GM23338 (cell line): ENCODE results near the gene FMN1. TPM values are rescaled to one million over a fixed set of nuclear protein-coding genes. Genes with fewer than 3 reads are reported as not detected.

Source experiments
- ATAC-seq: fragments of 200-7000 bp; cut with Tn5 transposase; 3 replicates; pipeline ENCODE4 v1.9.1; 2020
- DNase-seq: peaks from one replicate; pipeline ENCODE4 v3.0.0-alpha.2; 2015; ENCODE audit warnings: low spot score
- H2AFZ ChIP-seq: fragments of 200-600 bp; sonication (generic); 2 replicates; pipeline ENCODE4 v1.8.0; 2016; ENCODE audit warnings: antibody characterized with exemption, mild to moderate bottlenecking, moderate library complexity
- H3F3A ChIP-seq: fragments of 200-600 bp; sonication (generic); replicated peaks from 2 replicates; pipeline ENCODE4 v1.8.0; 2017; ENCODE audit warnings: antibody characterized with exemption, mixed run types, low read depth
- H3K27ac ChIP-seq: fragments of 200-600 bp; sonication (generic); 2 replicates; pipeline ENCODE4 v1.6.1; 2016; ENCODE audit warnings: low read depth
- H3K27me3 ChIP-seq: fragments of 200-600 bp; sonication (generic); 2 replicates; pipeline ENCODE4 v1.8.0; 2016; ENCODE audit warnings: mild to moderate bottlenecking, mixed run types, moderate library complexity; ENCODE audit not compliant: insufficient read depth
- H3K36me3 ChIP-seq: fragments of 200-600 bp; sonication (generic); 2 replicates; pipeline ENCODE4 v1.8.0; 2016; ENCODE audit warnings: mild to moderate bottlenecking; ENCODE audit not compliant: insufficient read depth
- H3K4me1 ChIP-seq: fragments of 200-600 bp; sonication (generic); 2 replicates; pipeline ENCODE4 v1.8.0; 2016; ENCODE audit warnings: mild to moderate bottlenecking, moderate library complexity; ENCODE audit not compliant: insufficient read depth
- H3K4me2 ChIP-seq: fragments of 200-600 bp; sonication (generic); 2 replicates; pipeline ENCODE4 v1.7.1; 2017; ENCODE audit warnings: mixed run types
- H3K4me3 ChIP-seq: fragments of 200-600 bp; sonication (generic); 2 replicates; pipeline ENCODE4 v1.6.1; 2016; ENCODE audit warnings: mixed run types
- H3K79me2 ChIP-seq: fragments of 200-600 bp; sonication (generic); replicated peaks from 2 replicates; pipeline ENCODE4 v1.8.0; 2017; ENCODE audit warnings: mild to moderate bottlenecking; ENCODE audit not compliant: insufficient read depth
- H3K9me2 ChIP-seq: fragments of 200-600 bp; sonication (generic); 2 replicates; pipeline ENCODE4 v1.8.0; 2017; ENCODE audit not compliant: insufficient read depth
- H4K20me1 ChIP-seq: fragments of 200-600 bp; sonication (generic); replicated peaks from 2 replicates; pipeline ENCODE4 v1.8.0; 2017; ENCODE audit warnings: mild to moderate bottlenecking; ENCODE audit not compliant: insufficient read depth
- H3K27ac Mint-ChIP-seq: 2 replicates; pipeline ENCODE4 v1.8.0; 2020; ENCODE audit warnings: inconsistent platforms, mild to moderate bottlenecking, moderate library complexity, mixed read lengths
- H3K27me3 Mint-ChIP-seq: 3 replicates; pipeline ENCODE4 v1.8.0; 2022; ENCODE audit warnings: low read depth, mild to moderate bottlenecking, moderate library complexity, mixed read lengths, inconsistent platforms; ENCODE audit not compliant: insufficient read depth, poor library complexity
- H3K36me3 Mint-ChIP-seq: 3 replicates; pipeline ENCODE4 v1.8.0; 2021; ENCODE audit warnings: low read depth, mild to moderate bottlenecking, inconsistent platforms, moderate library complexity, mixed read lengths
- H3K4me1 Mint-ChIP-seq: 3 replicates; pipeline ENCODE4 v1.8.0; 2020; ENCODE audit warnings: mild to moderate bottlenecking, inconsistent platforms, mixed read lengths
- H3K4me3 Mint-ChIP-seq: 3 replicates; pipeline ENCODE4 v1.8.0; 2021; ENCODE audit warnings: moderate library complexity, mild to moderate bottlenecking, inconsistent platforms, mixed read lengths
- H3K9me3 Mint-ChIP-seq: 3 replicates; pipeline ENCODE4 v1.8.0; 2020; ENCODE audit warnings: moderate library complexity, mild to moderate bottlenecking, inconsistent platforms, mixed read lengths
- CREB1 ChIP-seq: fragments of 250-450 bp; sonication (Bioruptor Pico); IDR thresholded peaks from 2 replicates; pipeline ENCODE4 v1.5.0; 2020; ENCODE audit warnings: low read depth, mild to moderate bottlenecking, moderate library complexity
- CTCF ChIP-seq, 2 experiments: fragments of 200-600 bp in 1 of 2; sonication (generic) in 1 of 2; conservative IDR thresholded peaks; 2 replicates each; pipeline versions ENCODE4 v1.5.1 to v1.6.1; 2016 to 2017; ENCODE audit warnings: antibody characterized with exemption in 2 of 2, low read depth in 2 of 2, mild to moderate bottlenecking in 2 of 2, moderate library complexity in 1 of 2
- ETS1 ChIP-seq: IDR thresholded peaks from 2 replicates; pipeline ENCODE4 v1.6.1; 2016; ENCODE audit warnings: antibody characterized with exemption
- EZH2 ChIP-seq: fragments of 200-600 bp; sonication (generic); IDR thresholded peaks from one replicate; pipeline ENCODE4 v1.8.0; 2017; ENCODE audit warnings: antibody characterized with exemption, mild to moderate bottlenecking, low read depth; ENCODE audit not compliant: unreplicated experiment
- EZH2phosphoT487 ChIP-seq: fragments of 200-600 bp; sonication (generic); IDR thresholded peaks from one replicate; pipeline ENCODE4 v1.8.1; 2018; ENCODE audit warnings: antibody characterized with exemption; ENCODE audit not compliant: unreplicated experiment
- JUNB ChIP-seq: IDR thresholded peaks from one replicate; pipeline ENCODE4 v1.6.1; 2016; ENCODE audit warnings: antibody characterized with exemption; ENCODE audit not compliant: unreplicated experiment
- NANOG ChIP-seq: IDR thresholded peaks from 2 replicates; pipeline ENCODE4 v1.6.1; 2016; ENCODE audit warnings: antibody characterized with exemption, borderline replicate concordance
- POLR2AphosphoS5 ChIP-seq: IDR thresholded peaks from 2 replicates; pipeline ENCODE4 v1.6.1; 2016; ENCODE audit warnings: antibody characterized with exemption, low read depth
- REST ChIP-seq: IDR thresholded peaks from one replicate; pipeline ENCODE4 v1.6.1; 2018; ENCODE audit warnings: antibody characterized with exemption; ENCODE audit not compliant: unreplicated experiment
- STAT1 ChIP-seq: IDR thresholded peaks from one replicate; pipeline ENCODE4 v1.6.1; 2016; ENCODE audit warnings: antibody characterized with exemption; ENCODE audit not compliant: unreplicated experiment
- ZNF114 ChIP-seq: fragments of 250-450 bp; sonication (Bioruptor Pico); IDR thresholded peaks from 2 replicates; pipeline ENCODE4 v1.5.0; 2020; ENCODE audit warnings: mild to moderate bottlenecking, moderate library complexity
- ZNF331 ChIP-seq: fragments of 250-450 bp; sonication (Bioruptor Pico); IDR thresholded peaks from 2 replicates; pipeline ENCODE4 v1.5.0; 2020; ENCODE audit warnings: low read depth, mild to moderate bottlenecking, moderate library complexity
- ZNF462 ChIP-seq: fragments of 250-450 bp; sonication (Bioruptor Pico); IDR thresholded peaks from 2 replicates; pipeline ENCODE4 v1.5.0; 2020; ENCODE audit warnings: mild to moderate bottlenecking, moderate library complexity
- polyA plus RNA-seq: library from polyadenylated mRNA; unstranded; fragments of >200 nt; fragmentation: Nextera tagmentation; extraction: Ambion mirVana; gene quantifications from 2 replicates; pipeline ENCODE4 v1.2.1, GENCODE V29; 2016
- total RNA-seq: library from RNA; depleted of rRNA; stranded (reverse); fragments of >200 nt; shearing (Covaris generic); gene quantifications from 2 replicates; pipeline ENCODE4 v1.2.3, GENCODE V29; 2014

Gene FMN1
- total and polyA plus RNA-seq, 2 experiments from 2014 or later: 1.2 to 1.6 TPM

- no peak overlapping the region for H3K4me3 ChIP-seq
- TF ChIP-seq ZNF331 (CRISPR knock-in tag): no peak
- no peak for TF ChIP-seq EZH2
- TF ChIP-seq ZNF114 (CRISPR knock-in tag): no peak
- TF ChIP-seq CREB1: no peak
- no peak for TF ChIP-seq ETS1
- TF ChIP-seq STAT1: no peak
- no peak for TF ChIP-seq REST
- TF ChIP-seq JUNB: no peak
- no peak for TF ChIP-seq NANOG
- TF ChIP-seq CTCF (conservative IDR thresholded peaks at IDR 0.05; ENCODE audit: low read depth in 2 of 2): no peak
- TF ChIP-seq EZH2phosphoT487: no peak
- TF ChIP-seq POLR2AphosphoS5: no peak
- TF ChIP-seq ZNF462 (CRISPR knock-in tag): no peak
Measured at GRCh38 chr15:32970847-32971246, 223.7 kb downstream of the FMN1 start.

More at GRCh38 chr15:32970847-32971246, 223.7 kb downstream of the FMN1 start:
- Histone ChIP-seq H4K20me1 (no peaks in the 10 kb centered on the region), H3K36me3 (no peaks in the 10 kb centered on the region), H3K27ac (no peak overlapping the region), H3F3A (no peaks in the 10 kb centered on the region), H3K4me2 (no peak overlapping the region), H3K9me2 (peaks cover 4% of the 10 kb centered on the region; the same call in 1 of the 2 replicates), H2AFZ (no peak overlapping the region), H3K79me2 (no peaks in the 10 kb centered on the region), H3K27me3 (no peaks in the 10 kb centered on the region), H3K4me1 (peaks cover 8% of the 10 kb centered on the region; the same call in 1 of the 2 replicates)
- Mint-ChIP-seq H3K36me3 (no peaks in the 10 kb centered on the region), H3K9me3 (no peaks in the 10 kb centered on the region), H3K4me1 (peaks cover 10% of the 10 kb centered on the region; the same call in 2 of the 3 replicates), H3K27me3 (no peaks in the 10 kb centered on the region), H3K27ac (no peak overlapping the region), H3K4me3 (no peak overlapping the region)
- no peak for ATAC-seq
- DNase-seq: no peak
